NCI-H82 treated with DMSO at 0.1 percent for 48 hours (cell line): ENCODE results near the gene FAM174A.

Experiments used
- DNase-seq: peaks from one replicate; lab custom pipeline; 2025; ENCODE audit not compliant: unreplicated experiment; lab: John Stamatoyannopoulos, UW

Gene FAM174A

DNA sequence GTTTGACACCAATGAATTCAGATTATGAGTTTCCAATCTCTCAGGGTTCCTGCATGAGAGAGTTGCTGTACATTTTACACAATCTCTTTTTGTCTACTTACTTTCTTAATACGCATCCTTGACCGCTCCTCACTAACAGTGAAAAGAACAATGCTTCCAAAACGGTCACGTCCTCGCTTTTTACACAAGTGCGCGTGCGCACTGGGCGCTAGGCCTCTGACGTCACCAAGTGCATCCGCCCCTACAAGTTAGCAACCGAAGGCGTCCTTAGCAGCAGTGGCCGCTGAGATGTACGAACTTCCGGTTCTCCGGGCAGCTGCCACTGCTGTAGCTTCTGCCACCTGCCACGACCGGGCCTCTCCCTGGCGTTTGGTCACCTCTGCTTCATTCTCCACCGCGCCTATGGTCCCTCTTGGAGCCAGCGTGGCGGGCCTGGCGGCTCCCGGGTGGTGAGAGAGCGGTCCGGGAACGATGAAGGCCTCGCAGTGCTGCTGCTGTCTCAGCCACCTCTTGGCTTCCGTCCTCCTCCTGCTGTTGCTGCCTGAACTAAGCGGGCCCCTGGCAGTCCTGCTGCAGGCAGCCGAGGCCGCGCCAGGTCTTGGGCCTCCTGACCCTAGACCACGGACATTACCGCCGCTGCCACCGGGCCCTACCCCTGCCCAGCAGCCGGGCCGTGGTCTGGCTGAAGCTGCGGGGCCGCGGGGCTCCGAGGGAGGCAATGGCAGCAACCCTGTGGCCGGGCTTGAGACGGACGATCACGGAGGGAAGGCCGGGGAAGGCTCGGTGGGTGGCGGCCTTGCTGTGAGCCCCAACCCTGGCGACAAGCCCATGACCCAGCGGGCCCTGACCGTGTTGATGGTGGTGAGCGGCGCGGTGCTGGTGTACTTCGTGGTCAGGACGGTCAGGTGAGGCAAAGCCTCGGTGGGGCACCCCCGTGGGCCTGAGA lies at the start of gene FAM174A:
FAM174A (plus strand) TSS at position 315 of the 946 bp plus-strand sequence; CDS start at position 472, 157 bp downstream.
- peak; percentile 36 for DNase-seq

DNA sequence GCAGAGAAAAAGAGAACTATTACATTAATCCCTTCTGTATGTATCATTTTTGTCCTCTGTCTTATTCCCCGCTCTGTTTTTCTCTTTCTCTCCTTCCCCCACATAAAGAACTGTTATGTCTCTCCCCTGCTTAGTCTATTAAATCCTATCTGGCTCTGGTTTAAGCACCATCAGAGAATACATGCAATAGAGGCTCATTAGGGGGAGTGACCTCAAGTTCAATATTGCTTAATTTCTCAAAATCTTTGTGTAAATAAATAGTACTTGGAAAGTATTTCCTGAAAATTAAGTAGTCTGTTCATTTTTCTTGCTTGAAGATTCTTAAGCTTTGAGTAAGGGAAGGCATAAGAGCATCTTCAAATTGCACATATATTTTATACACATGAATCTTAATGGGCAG lies 41.2 kb upstream of the FAM174A start:
- DNase-seq = no peak

- no peak for DNase-seq
These were observed 38.9 kb upstream of the FAM174A start for GRCh38 chr5:100496296-100496695.

DNA sequence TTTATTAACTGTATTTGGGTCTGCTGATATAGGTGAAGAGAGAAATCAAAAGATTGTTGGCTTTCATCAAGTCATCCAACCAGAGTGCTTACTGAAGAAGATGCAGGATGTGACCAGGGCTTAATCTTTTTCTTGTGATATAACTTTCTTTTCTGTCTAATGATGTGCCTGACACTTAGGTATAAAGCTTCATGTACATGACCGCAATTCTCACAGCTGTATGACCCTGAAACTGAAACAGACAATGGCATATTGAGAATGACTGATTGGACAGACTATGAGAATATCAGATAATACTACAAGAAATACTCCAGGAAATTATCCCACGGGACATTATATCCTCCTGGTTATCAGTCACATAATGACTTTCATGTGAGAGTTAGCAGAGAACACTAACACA lies 32.5 kb upstream of the FAM174A start:
- DNase-seq = no peak

DNA sequence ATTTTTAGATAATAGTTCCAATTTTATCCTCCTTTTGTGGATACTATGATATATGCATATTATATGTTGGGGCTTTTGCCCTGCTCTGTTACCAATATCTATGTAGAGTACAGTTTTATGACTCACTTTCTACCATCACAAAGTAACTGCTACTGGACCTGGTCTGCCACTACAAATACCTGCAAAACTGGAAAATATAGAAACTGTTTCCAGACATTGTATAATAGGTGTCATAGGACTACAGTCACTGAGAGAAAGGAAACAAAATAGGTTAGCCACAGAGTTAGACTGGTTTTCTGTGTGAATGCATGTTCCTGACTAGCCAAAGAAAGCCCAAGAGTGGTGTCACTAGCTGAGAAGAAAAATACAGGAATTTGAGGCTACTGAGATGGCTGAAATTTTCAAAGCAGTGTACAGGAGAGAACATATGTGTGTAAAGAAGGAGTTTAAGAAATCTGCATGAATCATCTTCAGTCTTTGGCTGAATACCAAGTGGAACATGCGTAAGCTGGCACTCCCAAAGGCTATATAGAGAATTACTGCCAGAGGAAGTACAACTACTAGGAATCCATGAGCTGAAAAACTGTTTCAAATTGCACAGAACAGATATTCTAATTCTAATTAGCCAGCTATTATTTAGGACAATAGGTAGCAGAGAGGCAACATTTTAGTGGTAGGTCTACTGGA lies 29.0 kb upstream of the FAM174A start:
- DNase-seq = no peak

- DNase-seq = no peak
These were observed 18.9 kb upstream of the FAM174A start for GRCh38 chr5:100516285-100516684.

GRCh38 chr5:100517301-100517974 lies 17.7 kb upstream of the FAM174A start:
- DNase-seq = no peak

DNA sequence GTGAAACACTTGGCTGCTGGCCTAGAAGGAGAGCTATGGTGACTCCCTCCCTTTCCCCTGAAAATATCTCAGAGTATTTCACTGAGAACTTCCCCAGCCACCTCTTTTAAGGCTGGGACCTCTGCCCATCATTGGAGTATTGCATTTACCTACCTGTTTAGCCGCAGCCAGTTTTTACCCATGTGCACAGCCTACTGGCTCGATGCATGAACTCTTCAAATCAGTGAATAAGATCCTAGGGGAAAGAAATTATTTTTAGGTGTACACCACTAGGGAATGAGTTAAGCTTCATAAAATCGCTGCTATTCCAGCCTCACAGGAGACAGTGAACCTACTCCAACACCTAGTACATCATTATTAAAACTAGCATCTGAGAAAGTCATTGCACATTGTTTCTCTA lies 16.8 kb upstream of the FAM174A start:
- DNase-seq = no peak

- DNase-seq = no peak
These were observed 16.1 kb upstream of the FAM174A start for GRCh38 chr5:100519075-100519474.

DNA sequence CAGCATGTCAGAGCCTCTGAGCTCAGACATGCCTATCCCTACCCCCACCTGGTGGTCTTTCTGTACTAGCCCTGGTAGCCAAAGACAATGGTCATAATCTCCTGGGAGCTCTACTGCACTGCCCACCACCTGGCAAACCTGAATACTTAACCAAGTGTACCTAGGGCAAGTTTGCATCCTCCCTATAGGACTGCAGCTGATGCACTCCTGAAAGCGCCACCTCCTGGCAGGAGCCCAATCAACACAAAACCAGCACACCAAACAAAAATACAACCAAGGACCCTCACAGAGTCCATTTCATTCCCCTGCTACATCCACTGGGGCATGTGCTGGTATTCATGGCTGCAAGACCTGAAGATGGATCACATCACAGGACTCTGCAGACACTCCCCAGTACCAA lies 14.8 kb upstream of the FAM174A start:
- DNase-seq = no peak

DNA sequence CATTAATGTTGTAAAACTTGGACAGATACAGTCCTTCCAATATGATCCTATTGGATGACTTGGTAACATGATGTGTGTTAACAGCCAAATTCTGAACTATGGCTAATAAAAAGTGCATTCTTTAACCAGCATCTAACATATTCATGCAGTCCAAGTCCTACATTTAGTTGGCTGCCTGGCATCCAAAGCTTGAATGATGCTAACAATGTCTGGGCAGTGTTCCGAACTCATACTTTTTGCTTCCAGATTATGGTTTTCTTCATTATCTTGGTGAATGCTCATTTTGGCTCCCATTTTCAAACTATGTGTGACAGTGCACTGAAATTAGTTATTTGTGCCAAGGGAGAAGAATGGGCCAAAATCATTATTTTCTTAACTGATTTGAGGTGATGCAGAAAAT lies 2.8 kb downstream of the FAM174A start:
- DNase-seq = no peak

- no peak for DNase-seq
These were observed 4.3 kb downstream of the FAM174A start for GRCh38 chr5:100539519-100539918.

DNA sequence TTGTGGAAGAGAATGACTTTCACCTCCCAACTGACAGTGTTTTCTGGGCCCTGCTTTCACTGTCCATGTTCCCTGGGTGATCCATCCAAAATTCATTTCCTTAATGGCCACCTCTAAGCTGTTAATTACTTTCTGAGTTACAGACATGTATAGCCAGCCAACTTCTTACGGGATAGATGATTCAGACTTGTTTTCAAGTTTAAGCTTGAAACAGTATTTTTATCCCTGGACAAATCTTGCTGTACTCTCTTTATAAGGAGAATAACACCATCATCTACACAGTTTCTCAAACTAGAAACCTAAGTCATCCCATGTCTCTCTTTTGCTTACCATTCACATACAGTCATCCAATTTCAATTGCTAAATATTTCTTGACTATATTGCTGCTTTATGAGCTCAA lies 6.9 kb downstream of the FAM174A start:
- DNase-seq = no peak

GRCh38 chr5:100546001-100546400 lies 10.8 kb downstream of the FAM174A start:
- no peak for DNase-seq

DNA sequence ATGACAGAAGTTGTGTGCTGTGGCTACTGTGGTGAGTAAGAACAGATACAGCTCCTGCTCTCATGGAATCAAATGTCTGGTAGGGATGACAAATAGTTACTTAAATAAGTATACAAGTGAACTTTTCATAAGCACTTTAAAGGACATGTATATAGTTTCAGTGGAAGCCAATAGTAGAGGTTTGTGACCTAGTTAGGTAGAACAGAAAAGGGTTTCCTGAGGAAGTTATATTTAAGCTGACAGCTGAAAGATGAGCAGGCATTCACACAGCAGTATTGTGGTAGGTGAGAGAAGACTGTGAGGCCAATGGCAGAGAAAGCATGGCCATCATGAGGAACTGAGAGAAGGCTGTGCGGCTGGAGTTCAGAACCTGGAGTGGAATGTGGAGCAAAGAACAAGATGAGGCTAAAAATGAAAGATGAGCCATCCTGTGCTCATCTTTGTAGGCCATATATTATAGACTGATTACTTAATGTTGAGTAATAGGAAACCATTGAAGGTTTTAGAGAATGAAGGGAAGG lies 15.4 kb downstream of the FAM174A start:
- no peak for DNase-seq

- DNase-seq = no peak
These were observed 16.0 kb downstream of the FAM174A start for GRCh38 chr5:100551183-100551582.

GRCh38 chr5:100553209-100553608 lies 18.0 kb downstream of the FAM174A start:
- DNase-seq = no peak

DNA sequence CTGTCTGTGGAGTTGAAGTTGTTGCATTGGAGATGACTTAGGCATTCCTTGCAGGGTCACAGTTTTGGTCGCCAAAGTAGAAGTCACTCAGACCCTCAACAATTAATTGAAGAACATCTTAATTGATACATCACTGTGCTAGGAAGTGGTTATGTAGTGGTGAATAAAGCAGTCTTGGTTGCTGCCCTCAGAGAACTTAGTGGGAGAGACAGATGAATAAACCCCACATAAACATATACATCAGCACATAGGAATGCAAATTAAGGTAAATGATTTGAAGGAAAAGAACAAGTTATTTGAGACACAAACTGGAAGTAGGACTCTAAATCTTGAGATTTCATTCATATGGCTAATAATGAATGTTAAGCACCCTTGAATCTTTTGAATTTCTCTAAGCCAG lies 25.7 kb downstream of the FAM174A start:
- no peak for DNase-seq

DNA sequence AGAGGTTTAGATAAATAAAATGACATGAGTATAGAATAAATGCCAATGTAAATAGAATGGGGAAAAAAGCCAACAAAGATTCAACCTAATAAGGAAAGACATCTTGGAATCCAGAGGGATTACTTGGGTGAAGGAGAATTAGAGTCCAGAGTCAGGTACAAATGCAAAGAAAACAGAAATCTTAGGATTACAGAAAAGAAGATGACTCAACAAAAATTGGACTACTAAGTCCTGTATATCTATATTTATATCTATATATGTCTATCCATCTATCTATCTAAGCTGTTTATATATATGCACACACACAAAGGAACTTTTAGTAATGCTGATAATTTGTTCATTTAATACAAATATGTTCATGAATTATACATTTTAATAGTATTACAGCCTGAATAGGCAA lies 27.6 kb downstream of the FAM174A start:
- no peak for DNase-seq

- no peak for DNase-seq
These were observed 31.4 kb downstream of the FAM174A start for GRCh38 chr5:100566382-100567141.

DNA sequence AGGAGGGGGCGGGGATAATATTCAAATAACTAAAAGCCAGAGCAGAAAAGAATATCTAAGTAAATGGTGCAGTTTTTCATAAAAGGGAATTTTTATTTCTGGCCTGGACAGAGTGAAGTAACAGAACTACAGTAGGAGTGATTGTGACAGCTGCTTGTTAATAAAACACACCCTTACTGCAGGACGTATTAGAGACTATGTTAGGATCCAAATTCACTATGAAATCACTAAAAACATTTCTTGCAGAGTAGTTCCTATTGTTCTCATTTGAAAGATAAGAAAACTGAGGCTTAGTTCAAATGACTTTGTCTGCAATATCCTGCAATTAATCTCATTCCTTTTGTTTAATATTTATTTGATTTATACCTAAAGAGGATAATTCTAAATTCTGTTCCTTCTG lies 39.5 kb downstream of the FAM174A start:
- DNase-seq = no peak
